ENCODE measurements around the gene C17orf67.

C17orf67 gene

DNA sequence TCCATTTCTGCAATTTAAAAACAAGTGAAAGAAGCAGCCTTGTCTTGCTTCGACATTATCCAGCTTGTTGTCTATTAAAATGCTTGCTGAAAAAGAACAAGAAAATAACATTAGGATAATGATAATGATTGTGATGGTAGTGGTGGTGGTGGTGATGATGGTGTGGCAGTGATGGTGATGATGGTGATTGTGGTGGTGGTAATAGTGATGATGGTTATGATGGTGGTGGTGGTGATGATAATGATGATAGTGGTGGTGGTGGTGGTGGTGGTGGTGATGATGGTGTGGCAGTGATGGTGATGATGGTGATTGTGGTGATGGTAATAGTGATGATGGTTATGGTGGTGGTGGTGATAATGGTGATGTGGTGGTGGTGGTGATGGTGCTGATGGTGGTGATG is 41.5 kb downstream of the C17orf67 start:
- DNase-seq (ENCODE audit: low read depth) = no peak
- no peak for TF ChIP-seq CTCF (IDR thresholded peaks at IDR 0.05; ENCODE audit: insufficient read depth, low read depth, low read length, missing control alignments)

DNA sequence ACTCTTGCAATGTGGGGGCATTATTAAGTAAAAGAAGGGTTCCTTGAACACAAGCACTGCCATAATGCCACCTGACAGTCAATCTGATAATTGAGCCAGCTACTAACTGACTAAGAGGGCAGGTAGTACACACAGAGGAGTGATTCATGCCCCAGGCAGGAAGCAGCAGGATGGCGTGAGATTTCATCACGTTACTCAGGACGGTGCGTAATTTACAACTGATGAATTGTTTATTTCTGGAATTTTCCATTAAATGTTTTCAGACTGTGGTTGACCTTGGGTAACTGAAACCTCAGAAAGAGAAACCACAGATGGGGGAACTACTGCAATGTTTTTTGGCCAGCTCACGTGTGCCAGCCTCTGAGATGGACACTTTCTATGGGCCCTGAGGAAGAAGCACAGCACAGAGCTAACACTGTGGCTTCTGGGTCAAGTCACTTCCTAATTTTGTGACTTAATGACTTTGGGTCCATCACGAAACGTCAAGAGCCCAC is 46.7 kb downstream of the C17orf67 start:
- no peak overlapping the region for H3K4me3 ChIP-seq (ENCODE audit: low read length)
- DNase-seq (ENCODE audit: low read depth) = peak; percentile 98
- no peak for TF ChIP-seq CTCF (IDR thresholded peaks at IDR 0.05; ENCODE audit: insufficient read depth, low read depth, low read length, missing control alignments)

More for the DNA sequence above, 41.5 kb downstream of the C17orf67 start:
- H3K4me3 ChIP-seq (ENCODE audit: low read length) = no peak overlapping the region

- no peak overlapping the region for H3K4me3 ChIP-seq (ENCODE audit: low read length)
- TF ChIP-seq CTCF (IDR thresholded peaks at IDR 0.05; ENCODE audit: insufficient read depth, low read depth, low read length, missing control alignments) = no peak
- DNase-seq (ENCODE audit: low read depth) = peak; percentile 40
These were observed 47.6 kb downstream of the C17orf67 start for GRCh38 chr17:56785997-56786680.

DNA sequence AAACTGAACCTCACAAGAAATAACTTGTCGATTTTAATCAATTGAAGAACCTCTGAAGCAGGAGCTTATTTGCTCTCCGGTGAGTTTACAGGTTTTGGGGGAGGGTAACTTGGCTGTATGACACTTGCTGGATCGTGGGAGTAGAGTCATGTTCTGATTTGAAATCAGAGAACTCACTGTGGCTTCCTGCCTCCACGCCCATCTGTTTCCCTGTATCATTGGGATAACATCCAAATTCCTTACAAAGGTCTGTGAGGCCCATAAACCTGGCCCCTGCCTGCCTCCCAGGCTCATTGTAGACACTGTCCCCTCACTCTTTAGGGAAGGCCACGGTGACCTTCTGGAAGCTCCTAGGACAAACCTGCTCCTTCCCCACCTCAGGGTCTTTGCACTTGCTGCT is 48.3 kb downstream of the C17orf67 start:
- TF ChIP-seq CTCF (IDR thresholded peaks at IDR 0.05; ENCODE audit: insufficient read depth, low read depth, low read length, missing control alignments) = no peak
- no peak overlapping the region for H3K4me3 ChIP-seq (ENCODE audit: low read length)
- peak; percentile 83 for DNase-seq (ENCODE audit: low read depth)

DNA sequence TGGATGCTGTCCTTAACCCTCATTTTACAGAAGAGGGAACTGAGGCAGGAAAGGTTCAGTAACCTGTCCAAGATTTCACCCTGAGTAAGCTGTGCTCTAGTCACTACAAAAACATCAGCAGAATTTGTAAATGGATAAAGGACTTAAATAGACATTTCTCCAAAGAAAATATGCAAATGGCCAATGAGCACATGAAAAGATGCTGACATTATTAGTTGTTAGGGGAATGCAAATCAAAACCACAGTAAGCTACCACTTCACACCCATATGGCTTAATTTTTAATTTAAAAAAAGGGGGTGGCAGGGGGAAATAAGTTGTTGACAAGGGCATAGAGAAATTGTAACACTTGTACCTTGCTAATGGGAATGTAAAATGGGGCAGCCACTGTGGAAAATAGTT is 51.4 kb downstream of the C17orf67 start:
- TF ChIP-seq CTCF (IDR thresholded peaks at IDR 0.05; ENCODE audit: insufficient read depth, low read depth, low read length, missing control alignments) = no peak
- no peak overlapping the region for H3K4me3 ChIP-seq (ENCODE audit: low read length)
- no peak for DNase-seq (ENCODE audit: low read depth)

DNA sequence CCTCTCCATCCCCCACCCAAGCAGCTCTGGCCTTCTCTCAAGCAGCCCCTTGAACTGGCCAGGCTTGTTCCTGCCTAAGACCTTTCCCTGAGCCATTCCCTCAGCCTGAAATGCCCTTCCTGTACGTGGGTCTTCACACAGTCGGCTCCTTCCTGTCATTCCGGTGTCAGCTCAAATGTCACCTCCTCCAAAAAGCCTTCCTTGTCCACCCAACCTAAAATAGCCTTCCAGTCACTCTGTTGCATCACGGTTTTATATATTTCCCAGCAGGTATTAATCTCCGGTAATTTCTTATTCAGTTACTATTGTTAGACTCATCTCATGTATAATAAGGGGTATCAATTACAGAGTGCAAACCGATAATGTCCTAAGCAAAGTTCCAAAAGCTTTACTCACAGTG is 51.8 kb downstream of the C17orf67 start:
- TF ChIP-seq CTCF (IDR thresholded peaks at IDR 0.05; ENCODE audit: insufficient read depth, low read depth, low read length, missing control alignments) = no peak
- H3K4me3 ChIP-seq (ENCODE audit: low read length) = no peak overlapping the region
- DNase-seq (ENCODE audit: low read depth) = no peak

All from epithelial cell of esophagus (primary cell).